Testis (tissue), 3 donors: Measurements from ENCODE around the gene ACP1. TPM values are rescaled to one million over a fixed set of nuclear protein-coding genes. Genes with fewer than 3 reads are reported as not detected.

Source experiments
- DNase-seq: peaks from one replicate; pipeline ENCODE4 v3.0.0-alpha.2; 2019
- H3K27ac ChIP-seq, 2 donors: fragments of 200-600 bp; sonication (generic); one replicate each; pipeline ENCODE4 v1.5.1; 2019
- H3K27me3 ChIP-seq: fragments of 200-600 bp; sonication (generic); one replicate; pipeline ENCODE4 v1.5.1; 2019
- H3K36me3 ChIP-seq: fragments of 200-600 bp; sonication (generic); one replicate; pipeline ENCODE4 v1.5.1; 2017; ENCODE audit warnings: low read depth; ENCODE audit errors: missing control alignments
- H3K4me1 ChIP-seq: fragments of 200-600 bp; sonication (generic); one replicate; pipeline ENCODE4 v1.5.1; 2019
- H3K4me3 ChIP-seq, 2 donors: fragments of 200-600 bp; sonication (generic); one replicate each; pipeline ENCODE4 v1.5.1; 2017 to 2019
- H3K9me3 ChIP-seq: fragments of 200-600 bp; sonication (generic); one replicate; pipeline ENCODE4 v1.5.1; 2017
- POLR2A ChIP-seq: fragments of 450-650 bp; IDR thresholded peaks from one replicate; pipeline ENCODE4 v1.6.1; 2017; ENCODE audit warnings: antibody characterized with exemption, mild to moderate bottlenecking, moderate library complexity
- WGBS, 2 donors: methylation state at CpG; one replicate each; pipeline ENCODE4 v1.1.5; 2018; 5-methylcytosine and 5-hydroxymethylcytosine counted together
- intact Hi-C: fragments of 100-400 bp; cut with DNase I; formaldehyde crosslinking; loops from one replicate; pipeline ENCODE4 v1.15.1; 2023; ENCODE audit warnings: low total_unique reads
- polyA plus RNA-seq: library from polyadenylated mRNA; stranded (reverse); fragments of 350-450 nt; fragmentation: Illumina TruSeq; extraction: RNeasy Lipid Tissue Mini Kit (QIAGEN cat#74804); gene quantifications from one replicate; pipeline ENCODE4 v1.2.3, GENCODE V29; 2014; ENCODE audit warnings: low read depth, low replicate concordance; ENCODE audit not compliant: insufficient read depth
- total RNA-seq, 2 donors: library from RNA; depleted of rRNA; stranded (reverse); fragments of >200 nt; gene quantifications; one replicate each; pipeline ENCODE4 v1.2.3, GENCODE V29; 2016
- TF ChIP-seq, protein P1 (sequence below), 3 experiments: fragments of 450-650 bp in 2 of 3; fragments of 200-600 bp in 1 of 3; sonication (generic) in 1 of 3; IDR thresholded peaks; one replicate each; pipeline ENCODE4 v1.5.1; 2016 to 2019; ENCODE audit warnings: antibody characterized with exemption in 3 of 3, mild to moderate bottlenecking in 2 of 3, moderate library complexity in 1 of 3

The ACP1 gene
- total and polyA plus RNA-seq, 3 donors from 2014 or later = 117 to 136 (median 135) TPM

DNA sequence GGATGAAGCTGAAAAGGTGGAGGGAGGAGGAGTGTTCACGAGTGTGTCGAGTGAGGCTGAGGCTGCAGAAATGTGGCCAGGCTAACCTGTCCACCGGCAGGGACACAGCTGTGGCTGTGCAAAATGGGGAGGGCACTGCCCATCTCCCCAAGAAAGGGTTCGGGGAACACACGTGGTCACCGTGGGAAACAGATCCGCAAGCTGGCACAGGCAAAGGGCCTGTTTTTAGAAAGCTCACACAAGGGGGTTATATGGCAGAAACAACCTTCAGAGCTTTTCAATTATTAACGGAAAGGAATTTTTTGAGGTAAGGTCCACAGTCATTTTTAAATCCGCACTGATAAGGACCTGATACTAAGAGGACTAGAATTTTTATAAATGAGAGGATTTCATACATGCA lies 36.6 kb upstream of the ACP1 start:
- Histone ChIP-seq H3K4me1 (peaks cover 6% of the 10 kb centered on the region), H3K27ac (no peak overlapping the region), H3K9me3 (no peaks in the 10 kb centered on the region), H3K4me3 (no peak overlapping the region), H3K27me3 (no peaks in the 10 kb centered on the region), H3K36me3 (no peaks in the 10 kb centered on the region)
- 94 to 96% methylated on average over 9 of the region's 9 CpGs for WGBS, 2 donors
- TF ChIP-seq, protein P1, sequence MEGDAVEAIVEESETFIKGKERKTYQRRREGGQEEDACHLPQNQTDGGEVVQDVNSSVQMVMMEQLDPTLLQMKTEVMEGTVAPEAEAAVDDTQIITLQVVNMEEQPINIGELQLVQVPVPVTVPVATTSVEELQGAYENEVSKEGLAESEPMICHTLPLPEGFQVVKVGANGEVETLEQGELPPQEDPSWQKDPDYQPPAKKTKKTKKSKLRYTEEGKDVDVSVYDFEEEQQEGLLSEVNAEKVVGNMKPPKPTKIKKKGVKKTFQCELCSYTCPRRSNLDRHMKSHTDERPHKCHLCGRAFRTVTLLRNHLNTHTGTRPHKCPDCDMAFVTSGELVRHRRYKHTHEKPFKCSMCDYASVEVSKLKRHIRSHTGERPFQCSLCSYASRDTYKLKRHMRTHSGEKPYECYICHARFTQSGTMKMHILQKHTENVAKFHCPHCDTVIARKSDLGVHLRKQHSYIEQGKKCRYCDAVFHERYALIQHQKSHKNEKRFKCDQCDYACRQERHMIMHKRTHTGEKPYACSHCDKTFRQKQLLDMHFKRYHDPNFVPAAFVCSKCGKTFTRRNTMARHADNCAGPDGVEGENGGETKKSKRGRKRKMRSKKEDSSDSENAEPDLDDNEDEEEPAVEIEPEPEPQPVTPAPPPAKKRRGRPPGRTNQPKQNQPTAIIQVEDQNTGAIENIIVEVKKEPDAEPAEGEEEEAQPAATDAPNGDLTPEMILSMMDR (IDR thresholded peaks at IDR 0.05) = no peak
- TF ChIP-seq POLR2A = no peak
- intact Hi-C loops = no loop called here
- DNase-seq = no peak

DNA sequence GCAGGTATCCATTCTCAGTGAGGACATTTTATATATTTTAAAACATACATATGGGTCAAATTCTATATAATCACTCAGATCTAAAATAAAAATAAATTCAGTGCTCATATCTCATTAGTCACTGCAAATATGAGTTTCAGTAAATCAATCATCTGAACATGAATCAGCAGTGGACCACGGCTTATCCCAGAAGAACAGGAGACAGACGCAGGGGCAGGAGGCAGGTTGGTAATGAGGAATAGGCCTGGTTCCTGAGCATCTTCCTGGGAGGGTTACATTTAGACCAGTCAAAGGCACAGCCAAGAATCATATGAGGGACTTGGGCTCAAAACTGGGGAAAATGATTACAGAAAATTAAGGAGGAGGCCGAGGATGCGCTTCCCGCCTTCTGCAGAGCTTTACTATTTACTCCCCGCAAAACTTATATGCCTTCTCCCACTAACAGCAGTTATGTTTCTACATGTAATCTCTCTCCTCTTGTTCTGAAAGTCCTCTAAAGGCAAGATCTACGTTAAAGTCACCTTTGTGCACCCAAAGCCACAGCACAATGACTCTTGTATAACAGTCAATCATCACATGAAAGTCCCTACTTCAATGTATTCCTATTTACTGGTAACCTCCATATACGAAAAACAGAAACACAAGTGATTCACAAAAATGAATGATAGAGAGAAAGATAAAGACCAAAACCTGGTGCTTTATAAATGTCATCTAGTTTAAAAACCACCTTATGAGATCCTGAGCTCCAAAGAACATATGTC lies 36.0 kb upstream of the ACP1 start:
- no peaks in the 10 kb centered on the region for H3K9me3 ChIP-seq
- intact Hi-C loops = no loop called here
- H3K4me1 ChIP-seq = peaks cover 6% of the 10 kb centered on the region
- H3K27me3 ChIP-seq = no peaks in the 10 kb centered on the region
- H3K36me3 ChIP-seq = no peaks in the 10 kb centered on the region
- WGBS, 2 donors = 93 to 95% methylated on average over 8 of the region's 8 CpGs
- H3K4me3 ChIP-seq = no peak overlapping the region
- TF ChIP-seq POLR2A = no peak
- TF ChIP-seq, protein P1 (IDR thresholded peaks at IDR 0.05) = no peak
- DNase-seq = no peak
- no peak overlapping the region for H3K27ac ChIP-seq

DNA sequence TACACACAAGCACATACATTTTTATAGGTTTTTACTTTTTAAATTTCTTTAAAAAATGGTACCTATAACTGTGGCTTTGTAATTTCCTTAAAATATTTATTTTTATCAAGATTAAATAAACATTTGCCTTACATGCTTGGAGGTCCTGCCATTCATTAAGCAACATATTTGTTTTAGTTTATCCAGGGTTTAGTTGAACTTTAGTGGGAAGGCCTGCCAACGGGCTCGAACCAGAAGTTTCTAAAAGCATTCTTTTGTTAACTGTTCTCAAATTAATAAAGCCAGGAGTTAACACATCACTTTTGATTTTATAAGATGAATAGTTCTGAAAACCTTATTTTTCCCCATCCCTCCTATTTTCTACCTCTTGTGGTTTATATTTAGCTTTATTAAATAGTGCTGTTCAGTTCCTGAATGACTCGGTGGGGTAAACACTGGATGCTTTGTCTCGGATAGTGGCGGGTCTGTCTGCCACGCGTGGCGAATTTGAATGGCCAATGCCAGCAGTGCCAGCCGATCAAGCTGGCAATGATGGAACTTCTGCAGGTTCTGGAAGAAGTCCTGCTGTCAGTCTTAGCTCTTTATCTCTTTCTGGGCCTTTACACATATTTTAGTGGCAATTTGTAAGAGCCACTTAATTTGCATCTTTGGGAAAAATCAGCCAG lies 33.1 kb upstream of the ACP1 start:
- DNase-seq = no peak
- Histone ChIP-seq H3K36me3 (no peaks in the 10 kb centered on the region), H3K27ac (peak overlapping the region in 1 of 2 donors; percentile 74), H3K9me3 (no peaks in the 10 kb centered on the region), H3K4me1 (peaks cover 6% of the 10 kb centered on the region), H3K4me3 (no peak overlapping the region), H3K27me3 (no peaks in the 10 kb centered on the region)
- TF ChIP-seq POLR2A = no peak
- TF ChIP-seq, protein P1 (IDR thresholded peaks at IDR 0.05) = no peak
- intact Hi-C loops = no loop called here
- 84 to 90% methylated on average over 9 of the region's 9 CpGs for WGBS, 2 donors

DNA sequence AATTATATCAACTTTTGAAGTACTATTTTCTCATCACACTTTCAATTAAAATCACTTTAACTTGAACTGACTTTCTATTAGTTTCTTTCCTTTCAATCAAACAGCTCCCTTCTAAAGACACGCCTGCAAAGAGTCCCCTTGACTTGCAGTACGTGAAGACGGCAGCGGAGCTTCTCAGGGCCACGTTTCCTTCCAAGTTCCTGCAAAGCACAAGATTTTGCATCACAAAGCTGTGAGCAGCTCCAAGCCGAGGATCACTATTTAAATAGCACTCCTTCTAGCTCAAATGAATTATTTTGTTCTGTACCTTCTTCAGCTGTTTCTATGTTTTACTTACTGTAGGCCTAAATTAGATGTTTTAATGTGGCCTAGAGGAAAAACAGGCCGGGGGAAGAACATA lies 31.7 kb upstream of the ACP1 start:
- Histone ChIP-seq H3K4me3 (no peak overlapping the region), H3K36me3 (no peaks in the 10 kb centered on the region), H3K9me3 (no peaks in the 10 kb centered on the region), H3K27me3 (no peaks in the 10 kb centered on the region), H3K4me1 (peaks cover 8% of the 10 kb centered on the region), H3K27ac (no peak overlapping the region)
- 80 to 87% methylated on average over 7 of the region's 7 CpGs for WGBS, 2 donors
- no peak for TF ChIP-seq POLR2A
- TF ChIP-seq, protein P1 (IDR thresholded peaks at IDR 0.05) = no peak
- intact Hi-C loops = no loop called here
- no peak for DNase-seq
